ENCODE data around the gene CBL. TPM values are rescaled to one million over a fixed set of nuclear protein-coding genes. Genes with fewer than 3 reads are reported as not detected.
A peak's percentile ranks its signal among the peaks of the same experiment; 100 is the strongest.

CBL gene
- total RNA-seq, 2 donors from 2014 or later: 35.9 to 41.7 TPM

GRCh38 chr11:119293461-119293860 is 87.3 kb downstream of the CBL start:
- Mint-ChIP-seq H3K4me1 (no peaks in the 10 kb centered on the region), H3K36me3 (ENCODE audit: low read depth) (peaks cover 81% of the 10 kb centered on the region)

DNA sequence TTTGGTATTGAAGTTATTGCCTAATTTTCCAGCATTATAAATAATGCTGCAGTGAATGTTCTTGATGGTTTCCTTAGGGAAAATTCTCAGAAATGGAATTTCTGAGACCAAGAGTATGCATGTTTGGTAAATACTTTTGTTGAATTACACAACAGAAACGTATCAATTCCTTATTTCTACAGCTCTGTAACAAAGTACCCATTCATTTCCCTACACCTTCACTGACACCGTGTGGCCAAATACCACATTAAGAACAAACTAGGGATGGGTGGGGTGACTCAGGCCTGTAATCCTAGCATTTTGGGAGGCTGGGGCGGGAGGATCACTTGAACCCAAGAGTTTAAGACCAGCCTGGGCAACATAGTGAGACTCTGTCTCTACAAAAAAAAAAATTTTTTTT is 89.0 kb downstream of the CBL start:
- Mint-ChIP-seq H3K27ac (no peak overlapping the region), H3K4me1 (no peaks in the 10 kb centered on the region), H3K4me3 (no peak overlapping the region), H3K36me3 (ENCODE audit: low read depth) (peaks cover 82% of the 10 kb centered on the region), H3K9me3 (no peaks in the 10 kb centered on the region), H3K27me3 (no peaks in the 10 kb centered on the region)
- ATAC-seq (replicated peaks): no peak

More at GRCh38 chr11:119293461-119293860, 87.3 kb downstream of the CBL start:
- no peak for ATAC-seq (replicated peaks)
- Mint-ChIP-seq H3K4me3 (no peak overlapping the region), H3K27ac (no peak overlapping the region), H3K27me3 (no peaks in the 10 kb centered on the region), H3K9me3 (no peaks in the 10 kb centered on the region)

GRCh38 chr11:119297938-119298337 is 91.8 kb downstream of the CBL start:
- Mint-ChIP-seq H3K4me1 (no peaks in the 10 kb centered on the region), H3K4me3 (no peak overlapping the region), H3K36me3 (ENCODE audit: low read depth) (peaks cover 86% of the 10 kb centered on the region), H3K27me3 (no peaks in the 10 kb centered on the region), H3K9me3 (no peaks in the 10 kb centered on the region), H3K27ac (no peak overlapping the region)
- ATAC-seq (replicated peaks): no peak

DNA sequence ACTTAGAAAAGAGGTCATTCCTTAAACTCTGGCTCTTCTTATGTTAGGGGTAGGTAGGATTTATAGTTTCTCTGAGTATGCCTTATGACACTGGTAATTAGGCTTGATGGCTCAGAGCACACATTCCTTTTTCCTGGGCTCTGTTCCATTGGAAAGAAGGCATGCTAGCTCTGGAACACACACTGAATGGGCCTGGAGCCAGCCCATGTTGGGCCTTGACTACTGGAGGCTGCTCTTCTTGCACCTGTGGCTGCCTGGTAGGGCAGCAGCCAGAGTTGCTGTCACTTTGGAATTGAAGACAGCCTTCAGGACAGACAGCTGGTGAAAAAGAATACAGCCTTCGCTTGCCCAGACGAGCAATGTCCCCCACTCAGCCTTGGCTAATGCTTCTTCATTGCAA is 92.6 kb downstream of the CBL start:
- Mint-ChIP-seq H3K27ac (no peak overlapping the region), H3K9me3 (no peaks in the 10 kb centered on the region)
- no peak for ATAC-seq (replicated peaks)

GRCh38 chr11:119299416-119299815 is 93.3 kb downstream of the CBL start:
- H3K4me1 Mint-ChIP-seq: no peaks in the 10 kb centered on the region
- H3K36me3 Mint-ChIP-seq (ENCODE audit: low read depth): peaks cover 92% of the 10 kb centered on the region

More for the DNA sequence above, 92.6 kb downstream of the CBL start:
- H3K4me3 Mint-ChIP-seq: no peak overlapping the region
- no peaks in the 10 kb centered on the region for H3K4me1 Mint-ChIP-seq
- H3K36me3 Mint-ChIP-seq (ENCODE audit: low read depth): peaks cover 87% of the 10 kb centered on the region
- no peaks in the 10 kb centered on the region for H3K27me3 Mint-ChIP-seq

GRCh38 chr11:119300198-119300964 is 94.2 kb downstream of the CBL start:
- Mint-ChIP-seq H3K9me3 (no peaks in the 10 kb centered on the region), H3K27ac (no peak overlapping the region), H3K27me3 (no peaks in the 10 kb centered on the region), H3K4me3 (no peak overlapping the region), H3K36me3 (ENCODE audit: low read depth) (peaks cover 97% of the 10 kb centered on the region), H3K4me1 (peaks cover 5% of the 10 kb centered on the region)
- ATAC-seq (replicated peaks): no peak

More at GRCh38 chr11:119299416-119299815, 93.3 kb downstream of the CBL start:
- no peak for ATAC-seq (replicated peaks)
- Mint-ChIP-seq H3K27me3 (no peaks in the 10 kb centered on the region), H3K27ac (no peak overlapping the region), H3K4me3 (no peak overlapping the region), H3K9me3 (no peaks in the 10 kb centered on the region)

DNA sequence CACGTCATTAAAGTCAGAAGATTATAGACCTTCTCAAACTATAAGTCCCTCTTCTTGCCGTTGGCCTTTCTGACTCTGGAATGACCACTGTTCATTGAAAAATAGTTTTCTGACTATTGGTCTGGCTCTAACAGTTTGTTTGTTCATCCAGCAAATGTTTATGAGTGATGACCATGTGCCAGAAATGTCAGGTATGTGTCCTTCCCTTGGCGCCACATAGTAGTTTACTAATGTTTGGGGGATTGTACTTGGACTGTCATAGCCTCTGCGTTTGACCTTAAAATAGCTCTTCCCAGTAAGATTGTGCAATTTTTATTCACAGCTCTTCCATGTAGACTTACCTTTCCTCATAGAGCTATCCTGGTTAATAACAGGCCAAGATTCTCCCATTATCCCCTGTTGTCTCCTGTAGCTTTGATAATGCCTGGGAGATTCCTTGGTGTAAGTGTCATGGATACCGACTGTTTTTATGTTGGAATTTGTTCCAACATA is 97.1 kb downstream of the CBL start:
- Mint-ChIP-seq H3K4me3 (no peak overlapping the region), H3K4me1 (peaks cover 13% of the 10 kb centered on the region), H3K27ac (peak overlapping the region; percentile 59), H3K36me3 (ENCODE audit: low read depth) (peaks cover 77% of the 10 kb centered on the region), H3K9me3 (no peaks in the 10 kb centered on the region), H3K27me3 (no peaks in the 10 kb centered on the region)
- no peak for ATAC-seq (replicated peaks)

DNA sequence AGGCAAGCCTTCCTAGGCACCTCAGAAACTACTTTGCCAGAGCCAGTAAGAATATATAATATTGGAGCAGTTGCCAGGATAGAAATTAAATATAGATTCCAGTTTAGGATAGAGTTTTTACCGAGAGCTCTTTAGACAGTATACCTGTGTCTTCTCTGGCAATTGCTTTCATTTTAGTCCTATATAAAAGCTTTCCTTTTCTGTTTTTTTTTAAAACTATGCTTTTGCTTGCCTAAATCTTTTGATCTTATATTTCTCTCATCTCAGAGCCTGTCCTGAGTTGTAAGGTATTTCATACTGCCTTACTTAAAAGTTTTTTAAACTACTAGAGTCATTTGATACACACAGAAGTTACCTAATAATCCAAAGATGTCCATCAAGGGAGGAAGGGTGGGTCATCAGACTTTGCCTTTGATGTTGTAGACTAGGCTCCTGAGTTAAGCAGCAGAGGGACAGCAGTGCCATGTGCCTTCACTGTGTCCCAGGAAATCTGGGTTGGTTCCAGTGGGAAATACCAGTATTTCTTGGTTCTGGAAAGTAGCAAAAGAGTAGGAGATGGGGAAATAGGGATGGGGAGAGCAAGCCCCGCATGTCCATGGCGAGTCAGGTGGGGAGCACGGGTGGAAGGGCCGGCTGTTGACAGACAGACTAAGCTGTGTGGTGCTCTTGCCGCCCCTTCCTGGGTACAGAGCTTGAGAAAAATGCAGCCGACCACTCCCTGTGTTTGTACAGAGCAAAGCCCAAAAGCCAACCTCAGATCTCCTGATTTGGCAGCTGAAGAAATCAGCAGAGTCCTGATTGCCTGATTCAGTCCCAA is 99.6 kb downstream of the CBL start:
- Mint-ChIP-seq H3K9me3 (no peaks in the 10 kb centered on the region), H3K36me3 (ENCODE audit: low read depth) (peaks cover 64% of the 10 kb centered on the region), H3K4me1 (peaks cover 13% of the 10 kb centered on the region), H3K27ac (peak overlapping the region; percentile 69), H3K4me3 (peak overlapping the region; percentile 45), H3K27me3 (no peaks in the 10 kb centered on the region)
- no peak for ATAC-seq (replicated peaks)

DNA sequence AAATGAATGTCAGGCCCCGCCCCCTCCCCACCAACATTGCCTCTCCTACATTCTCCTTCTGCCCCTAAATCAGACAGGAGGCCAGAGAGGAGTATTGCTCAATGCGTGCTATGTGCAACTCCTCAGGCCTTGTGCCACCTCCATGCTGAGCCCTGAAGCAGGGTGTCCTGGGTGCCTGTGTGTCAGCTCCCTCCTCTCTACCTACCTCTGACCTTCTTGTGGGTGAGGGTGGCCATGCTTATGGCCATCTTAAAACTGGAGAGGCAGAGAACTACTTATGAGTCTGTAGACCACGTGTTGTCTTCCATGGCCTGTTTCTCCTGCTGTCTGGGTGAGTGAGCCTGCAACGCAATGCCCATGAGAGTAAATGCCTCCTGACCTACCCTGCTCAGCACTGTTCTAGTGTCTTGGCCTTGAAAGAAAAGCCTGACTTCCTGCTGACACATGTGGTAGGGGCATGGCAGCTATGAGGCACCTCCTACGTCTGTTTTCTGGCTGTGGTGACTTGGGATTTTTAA is 100.3 kb downstream of the CBL start:
- no peaks in the 10 kb centered on the region for H3K9me3 Mint-ChIP-seq
- H3K4me3 Mint-ChIP-seq: peak overlapping the region; percentile 45
- H3K4me1 Mint-ChIP-seq: peaks cover 13% of the 10 kb centered on the region
- H3K36me3 Mint-ChIP-seq (ENCODE audit: low read depth): peaks cover 57% of the 10 kb centered on the region
- peak overlapping the region; percentile 69 for H3K27ac Mint-ChIP-seq
- H3K27me3 Mint-ChIP-seq: no peaks in the 10 kb centered on the region
- peak; percentile 90 for ATAC-seq (replicated peaks)

- no peak for ATAC-seq (replicated peaks)
- Mint-ChIP-seq H3K4me1 (peaks cover 13% of the 10 kb centered on the region), H3K27ac (peak overlapping the region; percentile 69), H3K27me3 (no peaks in the 10 kb centered on the region), H3K9me3 (no peaks in the 10 kb centered on the region), H3K36me3 (ENCODE audit: low read depth) (peaks cover 49% of the 10 kb centered on the region), H3K4me3 (peak overlapping the region; percentile 45)
These were observed 101.1 kb downstream of the CBL start for GRCh38 chr11:119307219-119307618.

DNA sequence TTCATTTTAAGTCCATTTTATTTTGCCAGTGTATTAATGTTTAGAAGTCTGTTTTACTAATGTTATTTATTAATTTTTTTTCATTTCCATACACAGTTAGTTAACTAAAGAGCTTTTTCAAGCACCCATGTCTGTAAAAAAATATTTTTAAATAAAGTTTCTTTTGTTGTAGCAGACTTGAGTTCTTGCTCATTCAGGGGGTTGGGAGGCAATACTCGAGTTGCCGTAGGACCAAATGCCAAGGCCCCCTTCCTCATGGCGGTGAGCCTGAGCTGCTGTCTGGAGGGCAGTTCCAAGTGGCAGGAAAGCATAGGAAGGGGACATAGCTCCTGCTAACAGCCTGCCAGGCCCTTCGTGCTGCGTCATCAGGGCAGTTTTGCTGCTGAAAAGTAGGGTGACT is 101.8 kb downstream of the CBL start:
- H3K27ac Mint-ChIP-seq: no peak overlapping the region
- no peak overlapping the region for H3K4me3 Mint-ChIP-seq
- peaks cover 42% of the 10 kb centered on the region for H3K36me3 Mint-ChIP-seq (ENCODE audit: low read depth)
- no peaks in the 10 kb centered on the region for H3K9me3 Mint-ChIP-seq
- no peak for ATAC-seq (replicated peaks)
- H3K27me3 Mint-ChIP-seq: no peaks in the 10 kb centered on the region
- H3K4me1 Mint-ChIP-seq: peaks cover 13% of the 10 kb centered on the region

DNA sequence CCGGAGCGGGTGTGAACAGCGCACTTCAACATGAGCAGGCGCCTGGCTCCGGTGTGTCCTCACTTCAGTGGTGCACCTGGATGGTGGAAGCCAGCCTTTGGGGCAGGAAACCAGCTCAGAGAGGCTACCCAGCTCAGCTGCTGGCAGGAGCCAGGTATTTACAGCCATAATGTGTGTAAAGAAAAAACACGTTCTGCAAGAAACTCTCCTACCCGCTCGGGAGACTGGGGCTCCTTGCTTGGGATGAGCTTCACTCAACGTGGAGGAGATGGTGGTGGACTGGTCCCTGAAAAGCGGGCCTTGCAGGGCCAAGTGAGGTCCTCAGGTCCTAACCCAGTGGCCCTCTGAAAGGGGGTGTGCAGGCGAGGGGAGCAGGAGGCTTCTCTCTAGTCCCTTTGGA is 103.3 kb downstream of the CBL start:
- H3K4me1 Mint-ChIP-seq: peaks cover 13% of the 10 kb centered on the region
- no peak overlapping the region for H3K27ac Mint-ChIP-seq
- no peak for ATAC-seq (replicated peaks)
- H3K9me3 Mint-ChIP-seq: no peaks in the 10 kb centered on the region
- peaks cover 27% of the 10 kb centered on the region for H3K36me3 Mint-ChIP-seq (ENCODE audit: low read depth)
- H3K27me3 Mint-ChIP-seq: no peaks in the 10 kb centered on the region
- H3K4me3 Mint-ChIP-seq: no peak overlapping the region

- Mint-ChIP-seq H3K27ac (no peak overlapping the region), H3K4me1 (peaks cover 11% of the 10 kb centered on the region), H3K27me3 (no peaks in the 10 kb centered on the region), H3K4me3 (no peak overlapping the region), H3K36me3 (ENCODE audit: low read depth) (peaks cover 20% of the 10 kb centered on the region), H3K9me3 (no peaks in the 10 kb centered on the region)
- no peak for ATAC-seq (replicated peaks)
These were observed 104.0 kb downstream of the CBL start for GRCh38 chr11:119309953-119310681.

DNA sequence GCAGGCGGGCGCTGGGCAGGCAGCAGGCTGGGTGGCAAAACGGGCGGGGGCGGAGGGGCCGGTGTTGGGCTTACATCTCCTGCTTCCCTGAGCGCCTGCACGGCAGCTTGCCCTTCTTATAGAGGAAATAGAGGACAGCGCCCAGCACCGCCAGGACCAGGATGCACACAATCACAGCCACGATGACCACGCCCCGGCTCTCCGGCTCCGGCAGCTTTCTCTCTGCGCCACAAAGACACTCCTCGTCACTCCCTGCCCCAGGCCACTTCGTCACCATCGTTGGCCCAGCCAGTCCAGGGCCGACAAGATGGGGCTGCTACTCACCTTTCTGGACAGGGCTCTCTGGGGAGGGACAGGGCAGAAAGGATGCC is 104.5 kb downstream of the CBL start:
- Mint-ChIP-seq H3K9me3 (no peaks in the 10 kb centered on the region), H3K4me1 (peaks cover 6% of the 10 kb centered on the region), H3K27ac (no peak overlapping the region), H3K4me3 (no peak overlapping the region), H3K27me3 (no peaks in the 10 kb centered on the region), H3K36me3 (ENCODE audit: low read depth) (peaks cover 15% of the 10 kb centered on the region)
- ATAC-seq (replicated peaks): no peak
